Adipose tissue (tissue), 3 donors: ENCODE measurements around the gene PLXNB2. TPM values are rescaled to one million over a fixed set of nuclear protein-coding genes. Genes with fewer than 3 reads are reported as not detected.

Experiments
- H3K27ac ChIP-seq: one replicate; pipeline ENCODE4 v1.5.1; 2013; ENCODE audit warnings: low read depth, low read length
- WGBS, 3 donors: extraction: QIAGEN DNeasy Blood & Tissue Kit; methylation state at CpG; one replicate each; pipeline ENCODE4 v1.1.7; 2013; 5-methylcytosine and 5-hydroxymethylcytosine counted together
- polyA plus RNA-seq, 3 donors: library from polyadenylated mRNA; stranded (reverse); fragments of 200-250 nt; gene quantifications; one replicate each; pipeline ENCODE4 v1.2.3, GENCODE V29; 2013
- donor health status: healthy with polysubstance abuse.
- donor health status: Bipolar disorder and iron deficiency.
- donor health status: healthy.

The PLXNB2 gene
- polyA plus RNA-seq, 3 donors: 41.6 to 80.4 (median 67.8) TPM

DNA sequence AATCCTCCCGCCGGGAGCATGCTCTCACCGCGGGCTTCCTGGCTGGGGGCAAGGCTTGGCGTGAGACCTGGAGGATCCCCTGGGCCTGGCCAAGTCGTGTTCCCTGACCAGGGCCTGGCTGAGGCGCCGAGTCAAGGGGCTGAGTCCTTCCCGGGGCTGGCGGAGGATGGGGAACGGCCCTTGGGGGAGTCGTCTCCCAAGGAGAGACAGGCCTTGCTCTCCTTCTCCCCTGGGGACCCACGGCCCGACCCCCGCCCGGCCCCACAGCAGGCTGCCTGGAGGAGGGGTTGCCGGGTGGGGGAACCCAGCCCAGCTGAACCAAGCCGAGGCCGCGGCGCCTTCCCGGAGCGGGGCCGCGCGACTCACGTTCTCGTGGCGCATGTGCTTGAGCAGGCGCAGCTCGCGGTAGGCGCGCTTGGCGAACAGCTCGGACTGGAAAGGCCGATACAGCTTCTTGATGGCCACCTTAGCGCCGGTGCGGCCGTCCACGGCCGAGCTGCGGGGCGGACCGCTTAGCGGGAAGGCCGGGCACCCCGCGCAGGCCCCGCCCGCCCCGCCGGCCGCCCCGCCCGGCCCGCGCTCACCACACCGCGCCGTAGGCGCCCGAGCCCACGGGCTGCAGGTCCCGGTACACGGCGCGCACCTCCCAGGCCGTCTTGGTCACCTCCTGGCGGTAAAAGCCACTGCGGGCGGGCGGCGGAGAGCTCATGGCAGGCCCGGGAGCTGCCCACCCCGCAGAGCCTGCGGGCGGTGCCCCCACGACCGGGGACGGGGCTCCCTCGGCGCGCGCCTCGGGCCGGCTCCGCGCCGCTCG, 46.4 kb downstream of the PLXNB2 start:
- H3K27ac ChIP-seq: no peak overlapping the region
- 1% methylated on average over 46 to 91 of the region's 92 CpGs for WGBS, 3 donors

DNA sequence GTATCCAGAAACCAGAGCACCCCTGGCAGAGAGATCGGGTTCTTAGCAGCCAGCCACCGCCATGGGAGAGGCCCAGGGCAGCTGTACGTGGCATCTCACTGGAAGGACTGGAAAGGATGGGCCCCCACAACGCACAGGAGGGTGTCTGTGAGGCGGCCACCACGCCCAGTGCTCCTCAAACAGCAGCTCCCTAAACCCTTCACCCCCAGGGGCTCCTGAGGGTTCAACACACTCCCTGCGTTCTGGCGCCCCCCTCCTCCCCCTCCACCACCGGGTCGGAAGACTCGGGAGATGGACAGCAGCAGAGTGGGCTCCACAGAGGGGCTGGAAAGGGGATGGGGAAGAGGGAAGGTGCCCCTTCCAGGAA, 47.0 kb downstream of the PLXNB2 start:
- H3K27ac ChIP-seq: no peak overlapping the region
- WGBS, 3 donors: 37 to 38% (median 37%) methylated on average over 5 to 11 of the region's 11 CpGs

- 83 to 91% (median 88%) methylated on average over 14 to 15 of the region's 15 CpGs for WGBS, 3 donors
- no peak overlapping the region for H3K27ac ChIP-seq
Observed at GRCh38 chr22:50259302-50259701, 48.1 kb downstream of the PLXNB2 start.

DNA sequence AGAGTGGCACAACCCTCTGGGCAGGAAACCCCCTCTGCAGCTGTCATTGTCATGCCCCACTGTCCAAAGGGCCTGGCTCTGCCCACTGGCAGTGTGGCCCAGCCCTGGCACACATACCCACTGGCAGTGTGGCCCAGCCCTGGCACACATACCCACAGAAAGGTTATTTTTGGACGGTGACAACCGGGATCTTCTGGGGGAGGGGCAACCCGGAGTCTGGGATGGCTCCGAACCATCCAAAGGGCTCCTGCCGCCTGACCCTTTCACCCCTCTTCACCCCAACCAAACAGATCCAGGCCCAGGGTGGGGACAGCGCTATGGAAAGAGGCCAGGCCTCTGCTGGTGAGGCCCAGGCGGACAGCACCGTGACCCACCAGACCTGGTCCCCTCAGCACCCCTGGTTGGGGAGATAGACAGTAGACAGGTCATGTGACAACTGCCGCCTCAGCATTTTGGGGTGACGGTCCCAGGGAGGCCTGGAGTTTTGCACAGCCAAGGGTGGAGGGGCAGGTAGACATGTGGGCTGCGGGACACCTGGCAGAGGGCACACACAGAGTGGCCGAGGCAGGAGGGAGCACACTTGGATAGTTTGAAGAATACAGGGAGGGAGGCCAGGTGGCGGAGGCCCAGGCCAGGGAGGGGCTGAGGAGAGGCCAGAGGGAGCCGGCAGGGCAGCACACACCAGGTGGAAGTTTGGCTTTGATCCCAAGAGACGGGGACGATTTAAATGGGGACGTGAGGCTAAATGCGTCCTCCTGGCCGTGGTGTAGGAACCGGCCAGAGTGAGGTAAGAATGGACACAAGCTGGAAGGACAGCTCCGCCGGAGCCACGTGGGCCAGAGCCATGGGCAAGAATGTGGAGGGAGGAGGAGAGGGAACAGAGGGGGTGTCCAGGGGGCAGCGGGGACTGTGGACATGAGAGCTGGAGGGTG, 48.8 kb downstream of the PLXNB2 start:
- WGBS, 3 donors: 70 to 87% (median 81%) methylated on average over 24 of the region's 24 CpGs
- H3K27ac ChIP-seq: no peak overlapping the region

- WGBS, 3 donors: 59 to 81% (median 78%) methylated on average over 31 of the region's 31 CpGs
- no peak overlapping the region for H3K27ac ChIP-seq
Observed at GRCh38 chr22:50257451-50258360, 49.7 kb downstream of the PLXNB2 start.

- 79 to 88% (median 88%) methylated on average over 16 of the region's 16 CpGs for WGBS, 3 donors
Observed at GRCh38 chr22:50257041-50257440, 50.4 kb downstream of the PLXNB2 start.

DNA sequence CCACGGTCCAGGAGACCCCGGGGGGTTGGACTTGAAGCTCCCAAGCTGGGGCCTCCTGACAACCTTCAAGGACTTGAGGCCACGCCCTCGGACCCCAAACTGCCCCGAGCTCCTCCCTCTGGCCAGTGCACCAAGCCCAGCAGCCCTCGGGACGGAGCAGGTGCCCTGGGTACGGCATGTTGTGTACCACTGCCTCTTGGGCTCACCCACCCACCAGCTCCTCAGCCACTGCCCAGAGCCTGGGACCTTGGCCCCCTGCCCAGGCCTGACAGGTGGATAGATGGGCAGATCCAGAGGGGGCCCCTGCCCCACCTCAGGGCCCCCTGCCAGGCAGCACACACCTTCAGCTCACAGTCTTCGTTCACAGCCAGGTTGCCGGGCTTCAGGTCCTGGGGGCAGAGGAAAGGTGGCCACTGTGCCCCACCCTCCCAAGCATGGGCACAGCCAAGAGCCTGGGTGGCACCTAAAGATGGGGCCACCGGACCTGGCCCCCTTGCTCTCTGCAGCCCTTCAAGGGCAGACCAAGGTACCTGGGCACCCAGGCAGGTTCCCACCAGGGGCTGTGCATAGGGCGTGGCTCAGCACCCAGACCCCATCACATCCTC, 51.1 kb downstream of the PLXNB2 start:
- 66 to 92% (median 88%) methylated on average over 11 to 12 of the region's 12 CpGs for WGBS, 3 donors
- no peak overlapping the region for H3K27ac ChIP-seq

More at GRCh38 chr22:50257041-50257440, 50.4 kb downstream of the PLXNB2 start:
- H3K27ac ChIP-seq: no peak overlapping the region

DNA sequence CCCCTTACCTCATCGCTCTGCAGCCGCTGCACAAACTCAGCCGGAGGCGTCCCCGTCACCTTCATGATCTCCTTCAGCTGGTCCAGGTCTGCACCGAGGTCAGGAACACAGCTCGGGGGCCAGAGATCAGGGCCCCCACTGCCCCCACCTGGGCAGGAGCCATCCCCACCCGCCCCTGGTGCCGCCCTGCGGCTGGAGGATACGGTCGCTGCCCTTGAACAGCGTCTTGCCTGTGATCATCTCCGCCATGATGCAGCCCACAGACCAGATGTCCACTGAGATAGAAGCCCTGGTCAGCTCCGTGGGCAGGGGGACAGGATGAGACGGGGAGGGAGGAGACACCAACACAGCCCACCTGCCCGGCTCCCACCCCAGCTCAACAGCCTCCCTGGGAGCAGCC, 51.8 kb downstream of the PLXNB2 start:
- H3K27ac ChIP-seq: no peak overlapping the region
- WGBS, 3 donors: 87 to 95% (median 92%) methylated on average over 17 of the region's 17 CpGs

- no peak overlapping the region for H3K27ac ChIP-seq
- WGBS, 3 donors: 87 to 90% (median 87%) methylated on average over 19 of the region's 19 CpGs
Observed at GRCh38 chr22:50255099-50255498, 52.3 kb downstream of the PLXNB2 start.

- 64 to 71% (median 70%) methylated on average over 8 of the region's 8 CpGs for WGBS, 3 donors
- no peak overlapping the region for H3K27ac ChIP-seq
Observed at GRCh38 chr22:50253941-50254340, 53.5 kb downstream of the PLXNB2 start.

GRCh38 chr22:50253046-50253915, 54.2 kb downstream of the PLXNB2 start:
- no peak overlapping the region for H3K27ac ChIP-seq
- 83 to 88% (median 85%) methylated on average over 22 of the region's 22 CpGs for WGBS, 3 donors

- WGBS, 3 donors: 43 to 49% (median 48%) methylated on average over 25 of the region's 25 CpGs
Observed at GRCh38 chr22:50252082-50253045, 55.1 kb downstream of the PLXNB2 start.

GRCh38 chr22:50251477-50252081, 55.9 kb downstream of the PLXNB2 start:
- WGBS, 3 donors: 7 to 11% (median 9%) methylated on average over 28 to 36 of the region's 36 CpGs
- no peak overlapping the region for H3K27ac ChIP-seq

More at GRCh38 chr22:50252082-50253045, 55.1 kb downstream of the PLXNB2 start:
- H3K27ac ChIP-seq: no peak overlapping the region

GRCh38 chr22:50250555-50251476, 56.6 kb downstream of the PLXNB2 start, which contains the start of gene HDAC10:
Gene HDAC10, minus strand, starts transcription at chr22:50251265. Its CDS starts 233 bp downstream, at chr22:50251032.
- H3K27ac ChIP-seq: no peak within 1 kb of the TSS
- 1 to 3% (median 1%) methylated on average over 54 to 81 of the region's 81 CpGs for WGBS, 3 donors

DNA sequence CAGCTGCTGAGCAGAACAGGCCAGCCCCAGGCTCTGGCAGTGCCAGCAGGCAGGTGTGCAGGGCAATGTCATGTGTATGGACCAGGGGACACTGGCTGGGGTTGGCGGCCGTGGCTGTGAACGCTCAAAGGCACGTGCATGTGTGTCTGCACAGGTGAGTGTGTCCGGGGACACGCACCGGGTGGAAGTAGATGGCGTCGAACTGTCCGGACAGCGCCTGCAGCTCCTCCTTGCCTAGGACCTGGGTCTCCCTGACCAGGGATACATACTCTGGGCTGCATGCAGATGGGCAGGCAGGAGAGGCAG, 57.2 kb downstream of the PLXNB2 start:
- WGBS, 3 donors: 67 to 82% (median 68%) methylated on average over 11 of the region's 11 CpGs
- H3K27ac ChIP-seq: no peak overlapping the region
